Right lung (tissue), 5 donors: ENCODE results near the gene AP3B2. TPM values are rescaled to one million over a fixed set of nuclear protein-coding genes. Genes with fewer than 3 reads are reported as not detected.
"Not testable (repeated sequence)": the region's sequence is repeated elsewhere in the genome, so short reads cannot be mapped to it uniquely, and the experiment has no call there.

Experiments used
- DNase-seq, 2 donors: peaks; one replicate each; pipeline ENCODE4 v3.0.0-alpha.2; 2013
- polyA plus RNA-seq, 5 donors: library from polyadenylated mRNA; unstranded; fragments of 120-200 nt; gene quantifications; one replicate each; pipeline versions ENCODE4 v1.2.1 to v1.2.3, GENCODE V29; 2013; ENCODE audit warnings: inconsistent platforms in 1 of 5, low replicate concordance in 1 of 5; ENCODE audit not compliant: insufficient read length in 5 of 5, insufficient read depth in 1 of 5

AP3B2 gene
- polyA plus RNA-seq, 5 donors: 1.5 to 3.4 (median 2.5) TPM

DNA sequence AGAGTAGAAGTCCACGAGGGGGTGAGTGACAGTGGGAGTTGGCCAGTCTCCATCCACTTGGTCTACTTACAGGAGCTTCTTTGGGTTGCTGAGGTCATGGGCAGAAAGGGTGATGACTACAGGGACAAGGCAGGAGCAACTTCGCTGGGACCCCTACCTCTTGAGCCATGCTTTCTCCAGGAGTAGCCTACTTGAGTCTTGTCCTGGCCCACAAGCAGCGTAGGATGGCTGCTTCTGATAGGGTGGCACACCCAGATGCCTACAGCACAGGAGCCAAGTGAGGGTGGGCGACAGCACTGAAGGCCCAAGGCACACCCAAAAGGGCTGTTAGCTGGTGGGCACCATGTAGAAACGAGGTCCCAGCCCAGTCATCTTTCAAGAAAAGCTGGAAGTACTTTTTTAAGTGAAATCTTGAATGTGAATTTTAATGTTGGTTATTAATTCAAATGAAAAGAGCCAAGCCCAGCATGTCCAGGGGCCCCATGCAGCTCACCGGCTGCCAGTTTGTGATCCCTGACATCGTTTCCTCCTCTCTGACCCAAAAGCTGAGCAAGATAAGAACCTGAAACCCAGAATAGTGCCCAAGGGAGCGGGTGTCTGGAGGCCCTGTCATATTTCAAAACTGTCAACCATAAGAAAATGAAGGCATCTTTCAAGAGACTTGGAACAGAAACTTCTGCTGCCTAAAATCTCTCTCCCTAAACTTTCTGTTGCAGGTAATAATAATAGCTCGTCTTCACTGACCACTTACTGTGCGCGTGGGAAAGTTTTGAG, 60.3 kb downstream of the AP3B2 start:
- no peak for DNase-seq

DNA sequence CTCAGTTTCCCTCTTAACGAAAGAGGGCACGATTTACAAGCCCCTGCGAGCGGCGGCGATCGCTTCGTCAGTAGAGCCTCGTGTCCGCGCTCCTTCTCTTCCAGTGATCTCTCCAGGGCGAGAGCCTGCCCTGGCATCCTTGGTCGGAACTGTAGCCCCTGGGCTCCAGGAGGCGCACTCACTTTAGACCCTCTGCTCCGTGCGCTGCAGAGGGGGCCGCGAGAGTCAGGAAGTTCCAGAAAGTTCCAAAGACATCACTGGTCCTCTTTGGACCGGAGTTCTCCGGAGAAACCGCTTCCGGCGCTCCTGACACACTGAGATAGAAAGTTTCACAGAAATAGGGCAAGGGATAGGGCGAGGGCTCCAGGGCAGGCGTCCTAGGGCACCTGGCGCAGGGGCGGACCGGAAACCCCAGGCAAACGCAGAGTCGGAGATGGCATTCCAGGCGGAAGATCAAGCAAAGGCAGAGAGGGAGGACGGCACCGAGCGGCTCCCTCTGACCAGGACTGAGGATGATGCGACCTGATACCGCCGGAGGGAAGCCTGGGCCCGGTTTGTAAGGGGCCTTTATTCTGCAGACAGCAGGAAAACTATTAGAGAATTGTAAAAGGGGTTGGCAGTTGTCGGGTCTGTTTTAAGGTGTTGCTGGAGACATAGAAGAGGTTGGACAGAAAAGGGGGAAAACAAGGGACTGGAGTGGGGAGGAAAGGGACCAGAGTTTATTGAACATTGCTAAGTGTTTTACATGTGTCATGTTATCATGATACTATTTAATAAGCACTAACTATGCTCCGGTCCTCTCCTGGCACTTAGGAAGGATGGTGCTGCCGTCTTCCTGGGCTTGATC, 61.2 kb downstream of the AP3B2 start:
- DNase-seq: no peak

DNA sequence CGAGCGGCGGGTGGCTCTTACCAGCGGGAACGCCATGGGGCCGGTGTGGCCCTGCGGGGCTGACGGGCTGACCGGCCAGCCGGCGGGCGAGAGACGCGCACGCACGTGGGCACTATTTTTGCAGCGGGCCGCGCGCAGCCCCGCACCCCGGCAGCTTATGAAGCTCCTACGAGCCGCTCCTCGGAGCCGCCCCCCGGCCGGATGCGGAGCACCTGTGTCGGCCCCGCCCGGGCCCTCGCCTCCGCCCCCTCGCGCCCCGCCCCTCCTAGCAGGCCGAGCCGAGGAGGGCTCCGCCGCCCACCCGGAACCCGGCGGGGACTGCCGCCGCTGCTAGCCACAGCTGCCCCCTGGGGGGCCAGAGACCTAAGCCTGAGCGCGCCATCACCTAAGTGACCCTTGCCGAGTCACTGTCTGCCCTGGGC, 61.8 kb downstream of the AP3B2 start:
- DNase-seq: no peak

DNA sequence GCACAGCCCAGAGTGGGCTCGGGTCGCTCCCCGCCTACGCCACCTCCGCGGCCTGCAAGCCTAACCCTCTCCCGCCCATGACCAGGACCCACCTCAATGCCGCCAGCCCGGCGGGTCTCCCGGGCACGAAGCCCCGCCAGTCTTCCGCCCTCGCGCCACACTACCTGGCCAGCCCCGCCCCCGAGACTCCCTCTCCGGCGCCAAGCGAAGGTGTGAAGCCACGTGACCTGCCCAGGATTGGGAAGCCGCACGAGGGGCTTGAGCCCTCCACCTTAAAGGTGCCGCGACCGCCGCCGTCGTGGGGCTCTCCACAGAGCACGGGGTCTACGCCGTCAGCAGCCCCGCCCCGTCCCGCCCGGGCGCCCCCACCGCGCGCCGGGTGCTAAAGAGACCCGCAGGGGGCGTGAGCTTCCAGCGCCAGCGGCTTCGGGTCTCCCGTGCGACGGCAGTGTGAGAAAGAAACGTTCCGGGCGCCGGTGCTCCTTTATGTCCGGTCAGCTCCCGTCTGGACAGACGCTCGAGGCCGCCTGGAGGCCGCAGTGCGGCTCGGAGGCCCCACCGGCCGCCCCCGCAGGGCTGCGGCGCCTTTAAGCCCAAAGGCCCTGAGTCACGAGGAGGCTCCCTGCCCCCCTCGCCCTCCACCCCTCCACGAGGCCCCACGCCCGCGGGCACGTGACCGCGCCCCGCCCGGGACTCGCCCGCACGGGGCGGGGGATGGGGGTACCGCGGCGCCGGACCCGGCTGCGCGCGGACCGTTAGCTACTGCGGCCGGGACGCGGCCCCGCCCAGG, 62.4 kb downstream of the AP3B2 start, which contains the start of gene CPEB1:
TSS of gene CPEB1 (minus strand) at position 319 of the 790 bp plus-strand sequence. CDS start 18,904 bp downstream, outside the sequence.
- no peak for DNase-seq

DNA sequence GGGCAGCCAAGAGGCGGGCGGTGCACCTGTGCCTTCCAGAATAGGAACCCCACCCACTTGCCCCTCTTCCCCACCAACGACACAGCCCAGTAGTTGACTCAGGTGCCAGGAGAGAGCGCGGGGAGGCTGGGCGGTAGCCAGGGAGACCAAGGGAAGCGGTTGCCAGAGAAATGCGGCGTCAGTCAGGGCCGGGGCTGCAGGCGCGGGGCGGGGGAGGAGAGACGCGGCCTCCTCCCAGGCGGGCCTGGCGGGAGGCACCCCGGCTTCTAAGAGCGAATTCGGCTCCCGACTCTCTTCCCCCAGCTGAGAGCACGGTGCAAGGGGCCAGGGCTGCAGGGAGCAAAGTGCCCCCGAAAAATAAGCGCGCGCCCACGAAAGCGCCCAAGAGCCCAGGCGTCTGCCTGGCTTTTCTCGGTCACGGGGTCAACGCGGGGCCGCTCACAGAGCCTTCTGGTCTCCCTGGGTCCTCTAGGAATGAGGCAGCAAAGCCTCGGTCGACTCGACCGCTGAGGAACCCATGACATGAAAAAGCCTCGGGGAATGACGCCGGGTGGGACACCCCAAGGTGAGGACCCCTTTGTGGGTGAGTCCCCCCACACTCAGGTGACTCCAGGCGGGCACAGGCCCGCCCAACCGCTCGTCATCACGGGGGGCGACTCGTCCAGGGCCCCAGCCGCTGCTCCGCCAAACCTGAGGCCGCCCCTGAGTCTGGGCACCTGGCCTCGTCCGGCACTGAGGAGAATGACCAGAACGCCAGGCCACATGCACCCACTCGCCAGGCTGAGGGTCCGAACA, 63.2 kb downstream of the AP3B2 start:
- no peak for DNase-seq

DNA sequence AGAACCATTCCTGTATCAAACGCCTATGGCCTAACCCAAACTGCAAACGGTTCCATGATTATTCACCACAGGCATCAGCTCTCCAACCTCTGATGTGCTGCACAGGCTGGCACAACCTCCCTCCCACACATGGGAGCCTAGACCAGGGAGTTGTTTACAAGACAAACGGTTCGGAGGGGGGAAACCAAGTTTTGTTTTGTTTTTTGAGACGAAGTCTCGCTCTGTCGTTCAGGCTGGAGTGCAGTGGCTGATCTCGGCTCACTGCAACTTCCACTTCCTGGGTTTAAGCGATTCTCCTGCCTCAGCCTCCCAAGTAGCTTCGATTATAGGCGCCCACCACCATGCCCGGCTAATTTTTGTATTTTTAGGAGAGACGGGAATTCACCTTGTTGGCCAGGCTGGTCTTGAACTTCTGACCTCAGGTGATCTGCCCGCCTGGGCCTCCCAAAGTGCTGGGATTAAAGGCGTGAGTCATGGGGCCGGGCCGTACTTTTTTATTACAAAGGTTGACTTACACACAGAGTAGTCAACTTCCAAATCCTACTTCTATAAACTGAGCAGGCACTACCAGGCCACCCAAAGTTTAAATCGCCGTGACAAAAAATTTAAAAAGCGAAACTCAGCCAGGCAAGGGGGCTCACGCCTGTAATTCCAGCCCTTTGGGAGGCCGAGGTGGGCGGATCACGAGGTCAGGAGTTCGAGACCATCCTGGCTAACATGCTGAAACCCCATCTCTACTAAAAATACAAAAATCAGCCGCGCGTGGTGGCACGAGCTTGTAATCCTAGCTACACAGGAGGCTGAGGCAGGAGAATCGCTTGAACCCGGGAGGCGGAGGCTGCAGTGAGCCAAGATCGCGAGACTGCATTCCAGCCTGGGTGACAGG, 64.5 kb downstream of the AP3B2 start:
- not testable (repeated sequence) for DNase-seq

DNA sequence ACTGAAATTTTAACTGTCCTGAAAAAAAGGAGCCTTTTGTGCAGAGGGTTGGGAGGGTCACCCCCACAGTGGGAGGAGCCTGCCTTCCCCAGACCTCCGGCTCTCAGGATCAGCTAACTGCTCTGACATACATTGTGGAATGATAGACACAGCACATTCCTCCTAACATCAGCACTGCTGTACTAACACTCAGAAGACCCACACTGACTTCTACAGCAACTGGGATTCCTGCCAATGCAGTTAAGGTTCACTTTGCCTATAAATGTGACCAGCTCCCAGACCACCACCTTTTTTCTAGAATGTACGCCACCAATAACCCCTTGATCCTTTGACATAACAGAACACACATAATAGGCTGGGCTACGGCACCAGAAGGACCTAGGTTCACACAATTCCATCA, 65.7 kb downstream of the AP3B2 start:
- DNase-seq: no peak

DNA sequence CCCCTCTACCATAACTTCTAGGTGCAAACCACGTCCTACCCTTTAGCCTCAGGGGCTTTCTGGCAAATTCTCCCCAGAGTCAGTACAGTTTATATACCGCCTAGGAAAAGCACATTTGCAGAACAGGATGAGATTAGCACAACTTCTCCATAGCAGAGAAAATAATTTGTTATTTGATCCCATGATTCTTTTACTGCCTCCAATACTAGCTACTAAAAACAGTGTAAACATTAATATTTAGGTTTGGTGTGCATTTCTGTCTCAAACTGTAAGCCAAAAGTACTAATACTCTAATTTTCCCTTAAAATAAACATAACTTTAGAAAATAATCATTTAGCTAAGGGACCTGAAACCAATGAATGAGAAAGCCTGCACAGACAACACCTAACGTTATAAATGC, 67.0 kb downstream of the AP3B2 start:
- no peak for DNase-seq

DNA sequence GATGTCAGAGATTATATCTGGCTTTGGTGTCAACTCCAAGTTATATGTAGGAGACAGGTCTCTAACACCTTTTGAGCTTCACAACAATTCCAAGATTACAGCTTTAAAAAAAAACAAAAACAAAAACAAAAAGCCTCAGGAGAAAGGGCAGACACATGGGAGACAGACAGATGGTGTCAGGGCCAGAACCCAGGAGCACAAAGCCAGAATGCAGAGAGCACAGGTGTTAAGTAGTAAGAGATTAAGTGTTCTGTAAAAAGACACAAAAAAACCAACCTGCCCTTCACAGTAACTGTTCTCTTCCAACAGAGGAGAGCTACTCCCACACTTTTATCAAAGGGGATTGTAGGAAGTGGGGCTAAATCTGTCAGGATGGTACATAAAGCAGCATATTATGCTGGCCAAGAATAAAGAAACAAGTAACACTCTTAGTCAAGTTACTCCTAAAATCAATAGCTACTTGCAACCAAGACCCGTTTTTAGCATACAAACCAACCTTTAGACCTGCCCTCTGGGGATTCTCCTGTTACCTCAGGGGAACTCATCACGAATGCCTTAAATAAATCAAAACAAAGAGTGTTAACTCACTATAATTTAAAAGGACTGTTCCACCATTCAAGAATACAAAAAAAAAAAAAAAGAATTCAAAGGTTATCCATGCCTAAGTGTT, 68.4 kb downstream of the AP3B2 start:
- no peak for DNase-seq

DNA sequence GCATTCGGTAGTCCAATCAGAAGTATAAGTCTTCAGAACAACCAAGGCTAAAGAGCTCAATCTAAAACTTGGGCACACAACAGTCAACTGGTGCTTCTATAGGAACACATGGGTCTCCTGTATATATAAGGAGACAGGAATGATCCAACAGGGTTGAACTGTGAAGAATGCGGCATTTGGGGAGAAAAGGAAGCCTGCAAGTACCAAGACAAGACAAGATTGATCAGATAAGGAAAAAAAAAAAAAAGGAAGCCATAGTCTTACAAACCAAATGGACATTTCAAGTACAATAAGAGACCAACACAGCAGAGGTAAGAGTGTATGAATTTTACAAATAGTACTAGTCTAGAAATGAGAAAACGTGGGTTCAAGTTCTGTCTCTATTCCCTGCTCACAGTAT, 69.0 kb downstream of the AP3B2 start:
- no peak for DNase-seq

DNA sequence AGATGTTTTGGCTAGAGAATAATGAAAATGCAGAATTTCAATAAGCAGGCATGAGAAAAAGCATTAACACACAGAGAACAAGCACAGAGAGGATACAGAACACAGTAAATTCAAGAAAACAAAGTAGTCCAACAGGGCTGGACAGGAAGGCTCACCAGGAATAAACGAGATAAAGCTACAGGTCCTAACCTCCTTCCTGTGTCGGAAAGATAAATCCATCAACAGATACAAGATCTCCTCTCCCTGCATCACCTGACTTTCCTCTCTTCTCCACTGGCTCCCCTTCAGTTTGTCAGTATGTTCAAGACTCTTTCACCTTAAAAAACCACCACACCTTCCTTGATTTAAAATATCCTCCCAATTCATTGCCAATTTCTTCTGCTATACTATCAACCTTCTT, 73.9 kb downstream of the AP3B2 start:
- no peak for DNase-seq

DNA sequence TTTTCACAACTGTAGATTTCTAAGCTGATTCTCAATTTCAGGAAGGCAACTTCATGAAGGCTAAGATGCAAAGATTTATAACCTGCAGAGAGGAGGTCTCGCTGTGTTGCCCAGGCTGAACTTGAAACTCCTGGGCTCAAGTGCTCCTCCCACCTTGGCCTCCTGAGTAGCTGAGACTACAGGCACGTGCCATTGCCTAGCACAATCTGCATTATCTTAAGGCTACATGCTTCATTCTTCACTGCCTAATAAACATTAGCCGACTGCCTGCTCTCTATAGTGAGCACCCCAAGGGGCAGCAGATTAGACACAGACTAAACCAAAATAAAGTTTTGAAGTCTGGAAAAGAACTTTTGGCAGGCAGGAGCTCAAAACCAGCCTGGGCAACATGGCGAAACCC, 79.6 kb downstream of the AP3B2 start:
- DNase-seq: no peak

DNA sequence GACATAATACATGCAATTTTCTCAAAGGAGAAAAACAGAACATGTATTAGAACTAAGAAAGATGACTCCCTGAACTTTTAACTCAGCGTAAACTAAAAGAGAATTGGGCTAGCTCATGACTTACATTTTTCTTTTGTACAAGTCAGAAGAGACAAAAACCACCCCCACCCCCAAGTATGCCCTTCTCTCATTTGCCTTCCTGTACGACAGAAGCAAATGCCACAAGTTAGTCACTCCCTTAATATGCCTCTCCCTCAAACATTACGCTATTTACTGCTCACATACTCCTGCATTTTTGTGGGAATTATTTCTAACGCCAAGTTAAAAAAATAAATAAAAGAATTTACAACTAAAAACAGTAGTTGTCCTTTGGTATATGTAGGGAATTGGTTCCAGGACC, 84.5 kb downstream of the AP3B2 start:
- no peak for DNase-seq

DNA sequence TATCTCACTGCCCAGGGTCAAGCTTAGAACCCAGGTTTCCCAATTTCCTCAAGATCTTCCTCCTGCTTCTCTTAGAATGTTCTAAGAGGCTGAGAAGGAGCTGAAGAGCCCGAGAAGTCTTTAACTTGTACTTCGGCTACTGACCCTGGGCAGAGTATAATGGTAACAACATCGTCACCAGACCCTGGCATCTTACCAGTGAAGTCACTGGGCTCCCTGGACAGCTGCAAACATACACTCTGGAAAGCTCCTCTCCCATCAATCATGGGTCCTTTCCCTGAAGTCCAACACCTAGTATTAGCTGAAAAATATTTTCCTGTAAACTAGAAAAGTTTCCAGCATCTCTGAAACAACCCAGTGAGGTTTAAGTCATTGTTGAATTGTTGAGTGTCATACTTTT, 85.2 kb downstream of the AP3B2 start:
- no peak for DNase-seq

DNA sequence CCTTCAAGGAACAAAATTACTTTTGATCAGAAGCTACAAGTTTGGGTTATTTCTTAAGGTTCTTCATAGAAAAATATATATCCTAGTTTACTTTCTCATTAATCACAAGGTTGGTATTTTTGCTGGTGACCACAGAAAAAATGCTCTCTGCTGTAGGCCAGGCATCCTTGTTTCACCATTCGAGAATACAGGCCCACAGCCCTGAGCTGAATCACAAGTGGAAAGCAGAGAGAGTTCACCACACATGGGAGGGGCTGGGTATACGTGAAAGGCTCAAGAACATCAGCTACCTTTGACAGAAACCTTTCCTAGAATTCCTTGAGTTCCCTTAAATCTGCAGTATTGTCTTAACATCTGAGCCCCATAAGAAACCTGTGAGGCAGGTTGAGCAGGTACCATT, 85.7 kb downstream of the AP3B2 start:
- no peak for DNase-seq

DNA sequence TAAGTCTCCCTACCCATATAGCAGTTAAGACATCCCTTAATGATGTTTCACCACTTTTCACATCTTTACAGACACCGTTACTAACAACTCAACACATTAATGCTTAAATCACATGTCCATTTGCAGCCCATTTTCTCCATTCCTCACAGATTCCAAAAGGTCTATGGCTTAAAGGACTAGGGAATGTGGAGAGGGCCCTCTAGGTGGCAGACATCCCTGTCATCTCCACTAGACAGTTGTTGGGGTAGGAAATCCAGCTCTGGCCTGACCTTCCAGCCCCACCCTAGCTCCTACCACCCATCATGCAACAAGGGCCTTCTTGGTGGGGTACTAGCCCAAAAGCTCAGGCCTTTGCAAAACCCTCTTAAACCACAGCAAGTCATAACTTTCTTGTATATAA, 87.7 kb downstream of the AP3B2 start:
- no peak for DNase-seq

DNA sequence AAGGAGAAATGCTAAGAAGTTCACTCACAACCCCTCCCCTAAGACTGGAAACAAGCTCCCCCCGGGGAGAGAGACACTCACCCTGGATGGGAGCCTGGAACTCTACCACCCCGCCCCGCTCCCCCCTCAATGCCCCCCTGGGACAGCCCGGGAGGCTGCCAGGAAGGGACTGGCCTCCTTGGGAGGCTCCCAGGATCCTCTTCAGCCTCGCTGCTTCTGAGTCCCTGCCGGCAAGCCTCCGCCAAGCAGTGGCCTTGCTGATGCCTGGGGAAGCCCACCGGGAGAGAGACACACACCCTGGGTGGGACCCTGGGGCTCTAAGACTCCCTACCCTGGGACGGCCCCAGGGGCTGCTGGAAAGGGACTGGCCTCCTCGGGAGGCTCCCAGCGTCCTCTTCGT, 95.9 kb downstream of the AP3B2 start:
- DNase-seq: no peak

DNA sequence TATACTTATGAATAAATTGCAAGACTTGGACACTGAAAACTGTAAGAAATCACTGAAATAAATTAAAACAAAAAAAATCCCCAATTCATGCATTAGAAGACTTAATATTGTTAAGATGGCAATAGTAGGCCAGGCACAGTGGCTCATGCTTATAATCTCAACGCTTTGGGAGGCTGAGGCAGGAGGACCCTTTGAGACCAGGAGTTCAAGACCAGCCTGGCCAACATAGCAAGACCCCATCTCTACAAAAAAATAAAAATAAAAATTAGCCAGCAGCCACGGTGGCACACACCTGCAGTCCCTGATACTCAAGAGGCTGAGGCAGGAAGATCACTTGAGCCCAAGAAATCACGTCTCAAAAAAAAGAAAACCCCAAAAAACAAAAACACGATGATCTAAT, 98.3 kb downstream of the AP3B2 start:
- no peak for DNase-seq
